ENCODE measurements around the gene WDR70.

DNA sequence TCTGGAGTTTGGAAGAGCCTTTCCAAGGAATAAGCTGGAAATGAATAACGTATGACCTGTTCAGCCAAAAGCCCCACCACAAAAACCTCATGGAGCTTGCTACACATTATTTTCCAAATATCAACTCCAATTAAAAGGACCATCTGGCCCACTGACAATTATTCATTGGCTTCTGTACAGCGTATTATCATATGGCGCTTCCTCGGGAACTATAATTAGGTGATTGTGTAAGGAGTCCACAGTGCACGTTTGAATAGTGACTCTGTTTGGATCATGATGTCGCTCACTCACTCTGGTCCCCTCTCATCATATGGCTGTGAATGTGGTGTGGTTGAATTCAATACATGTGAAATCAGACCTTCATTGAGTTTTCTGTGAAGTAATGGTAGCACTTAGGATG is 408.6 kb downstream of the WDR70 start:
- TF ChIP-seq CTCF (IDR thresholded peaks at IDR 0.05) (no peak), POLR2A (IDR thresholded peaks at IDR 0.05) (no peak)
